Heart left ventricle (tissue), 13 donors: ENCODE data around the gene LMAN2.

Source experiments
- POLR2A ChIP-seq, 2 donors: fragments of 450-650 bp; IDR thresholded peaks; one replicate each; pipeline ENCODE4 v1.6.1; 2017; ENCODE audit warnings: antibody characterized with exemption in 2 of 2, mild to moderate bottlenecking in 2 of 2, moderate library complexity in 2 of 2
- TF ChIP-seq, protein P1 (sequence below), 12 donors: fragments of 200-600 bp; sonication (generic) in 4 of 12; IDR thresholded peaks; one replicate each; pipeline versions ENCODE4 v1.5.0 to v1.8.0; 2018 to 2022; ENCODE audit warnings: antibody characterized with exemption in 12 of 12, mild to moderate bottlenecking in 5 of 12
- donor health status: ischemic (EF 13 %, LVEDD 7.1; RV severe dilation, severe dysfunction).
- donor health status: DM: no; HTN: yes; CAD: no.
- donor health status: DM: no; HTN: no; CAD: no.
- donor health status: ischemic (EF 25% LVEDD 6.9; RV normal size, moderate dysfunction).
- donor health status: ischemic (EF 25% LVEDD 5.7; RV mildly dilated, moderate dysfunction).
- donor health status: ischemic (EF 35%, LVEDD 5.7; RV mildly dilated, moderate dysfunction).
- donor health status: nonischemic (EF 11% LVEDD 7.7; RV severe dilation, severe dysfunction).
- donor health status: DM: yes; HTN: yes; CAD: no.
- donor health status: PGD.
- donor health status: ischemic (EF 29% LVEDD 5.4; RV normal size, mild dysfunction).
- donor health status: nonischemic (EF 23%, LVEDD 6.1; RV moderate dilation, normal function).

DNA sequence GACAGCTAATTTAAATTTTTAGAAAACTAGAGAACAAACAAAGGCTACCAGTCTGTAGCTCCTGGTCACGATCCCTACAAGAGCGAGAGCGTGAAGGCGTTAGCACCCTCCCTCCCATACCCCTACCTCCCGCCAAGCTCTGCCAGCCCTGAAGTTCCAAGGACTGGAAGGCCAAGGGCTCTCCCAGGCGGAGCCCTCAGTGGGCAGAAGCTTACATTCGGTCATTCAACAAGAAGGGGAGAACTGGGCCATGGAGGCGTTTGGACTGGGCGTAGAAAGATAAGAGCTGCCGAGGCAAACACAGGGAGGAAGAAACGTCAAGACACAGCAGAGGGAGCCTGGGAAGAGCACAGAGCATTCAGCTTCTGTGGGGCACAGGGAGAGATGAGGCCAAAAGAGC is 42.7 kb downstream of the LMAN2 start:
- no peak for TF ChIP-seq POLR2A (IDR thresholded peaks at IDR 0.05)
- TF ChIP-seq, protein P1, sequence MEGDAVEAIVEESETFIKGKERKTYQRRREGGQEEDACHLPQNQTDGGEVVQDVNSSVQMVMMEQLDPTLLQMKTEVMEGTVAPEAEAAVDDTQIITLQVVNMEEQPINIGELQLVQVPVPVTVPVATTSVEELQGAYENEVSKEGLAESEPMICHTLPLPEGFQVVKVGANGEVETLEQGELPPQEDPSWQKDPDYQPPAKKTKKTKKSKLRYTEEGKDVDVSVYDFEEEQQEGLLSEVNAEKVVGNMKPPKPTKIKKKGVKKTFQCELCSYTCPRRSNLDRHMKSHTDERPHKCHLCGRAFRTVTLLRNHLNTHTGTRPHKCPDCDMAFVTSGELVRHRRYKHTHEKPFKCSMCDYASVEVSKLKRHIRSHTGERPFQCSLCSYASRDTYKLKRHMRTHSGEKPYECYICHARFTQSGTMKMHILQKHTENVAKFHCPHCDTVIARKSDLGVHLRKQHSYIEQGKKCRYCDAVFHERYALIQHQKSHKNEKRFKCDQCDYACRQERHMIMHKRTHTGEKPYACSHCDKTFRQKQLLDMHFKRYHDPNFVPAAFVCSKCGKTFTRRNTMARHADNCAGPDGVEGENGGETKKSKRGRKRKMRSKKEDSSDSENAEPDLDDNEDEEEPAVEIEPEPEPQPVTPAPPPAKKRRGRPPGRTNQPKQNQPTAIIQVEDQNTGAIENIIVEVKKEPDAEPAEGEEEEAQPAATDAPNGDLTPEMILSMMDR (IDR thresholded peaks at IDR 0.05): no peak
